IMR-90 (cell line): Measurements from ENCODE around the gene STMN1. TPM values are rescaled to one million over a fixed set of nuclear protein-coding genes. Genes with fewer than 3 reads are reported as not detected.

Experiments
- ATAC-seq: fragments of 200-7000 bp; cut with Tn5 transposase; 2 replicates; pipeline ENCODE4 v1.9.1; 2020; ENCODE audit warnings: low read depth, mild to moderate bottlenecking, moderate library complexity
- BruUV-seq: library from RNA; stranded (reverse); fragments of 400-500 nt; replicated peaks from 2 replicates; lab custom pipeline; 2021; lab: Mats Ljungman, UMichigan
- CTCF ChIA-PET: fragments of 300-600 bp; formaldehyde crosslinking; extraction: SDS; loops from one replicate; lab custom pipeline; 2021; ENCODE audit warnings: antibody characterized with exemption; lab: Yijun Ruan, JAX
- POLR2A ChIA-PET: fragments of 300-600 bp; sonication (Branson Sonifier 250); formaldehyde crosslinking; loops from one replicate; lab custom pipeline; 2022; ENCODE audit warnings: antibody characterized with exemption; ENCODE audit not compliant: unreplicated experiment; lab: Charles Lee
- DNase-seq: peaks from one replicate; pipeline ENCODE4 v3.0.0; 2013
- H2AFZ ChIP-seq: replicated peaks from 2 replicates; pipeline ENCODE3; 2013; ENCODE audit warnings: low read length, mild to moderate bottlenecking; ENCODE audit not compliant: poor library complexity
- H2AK5ac ChIP-seq: 2 replicates; pipeline ENCODE4 v1.6.1; 2013; ENCODE audit warnings: low read depth, low read length, inconsistent platforms
- H2AK9ac ChIP-seq: replicated peaks from 2 replicates; pipeline ENCODE3; 2013; ENCODE audit warnings: mild to moderate bottlenecking, low read depth, low read length, moderate library complexity; ENCODE audit not compliant: poor library complexity
- H2BK120ac ChIP-seq: 2 replicates; pipeline ENCODE4 v1.6.1; 2013; ENCODE audit warnings: low read depth, low read length, inconsistent platforms
- H2BK15ac ChIP-seq: 3 replicates; pipeline ENCODE4 v1.6.1; 2013; ENCODE audit warnings: low read depth, low read length, inconsistent platforms
- H2BK20ac ChIP-seq: 2 replicates; pipeline ENCODE4 v1.6.1; 2013; ENCODE audit warnings: low read depth, mild to moderate bottlenecking, inconsistent platforms, low read length, moderate library complexity
- H2BK5ac ChIP-seq: 2 replicates; pipeline ENCODE4 v1.6.1; 2013; ENCODE audit warnings: mild to moderate bottlenecking, low read depth, low read length, inconsistent platforms; ENCODE audit not compliant: poor library complexity, severe bottlenecking
- H3K14ac ChIP-seq: replicated peaks from 2 replicates; pipeline ENCODE4 v1.6.1; 2013; ENCODE audit warnings: low read depth, low read length, inconsistent platforms
- H3K18ac ChIP-seq: 2 replicates; pipeline ENCODE4 v1.6.1; 2013; ENCODE audit warnings: low read depth, low read length, control low read depth
- H3K23ac ChIP-seq: 2 replicates; pipeline ENCODE4 v1.6.1; 2013; ENCODE audit warnings: low read depth, low read length, inconsistent platforms
- H3K27ac ChIP-seq: 2 replicates; pipeline ENCODE4 v1.5.1; 2013; ENCODE audit warnings: mild to moderate bottlenecking, control low read depth, low read length; ENCODE audit not compliant: insufficient read depth
- H3K27me3 ChIP-seq: 2 replicates; pipeline ENCODE4 v1.6.1; 2013; ENCODE audit warnings: low read length; ENCODE audit not compliant: control insufficient read depth, insufficient read depth
- H3K36me3 ChIP-seq: 2 replicates; pipeline ENCODE4 v1.6.1; 2013; ENCODE audit warnings: low read length, mixed read lengths; ENCODE audit not compliant: control insufficient read depth, insufficient read depth
- H3K4ac ChIP-seq: 2 replicates; pipeline ENCODE4 v1.6.1; 2013; ENCODE audit warnings: low read depth, low read length, inconsistent platforms
- H3K4me1 ChIP-seq: 2 replicates; pipeline ENCODE4 v1.6.1; 2013; ENCODE audit warnings: low read length, mixed read lengths; ENCODE audit not compliant: control insufficient read depth, insufficient read depth
- H3K4me2 ChIP-seq: 2 replicates; pipeline ENCODE4 v1.6.1; 2013; ENCODE audit warnings: low read depth, mild to moderate bottlenecking, control low read depth, low read length, moderate library complexity
- H3K4me3 ChIP-seq: 2 replicates; pipeline ENCODE4 v1.5.1; 2013; ENCODE audit warnings: low read depth, mild to moderate bottlenecking, control low read depth, low read length, moderate library complexity; ENCODE audit not compliant: insufficient read depth
- H3K56ac ChIP-seq: 2 replicates; pipeline ENCODE4 v1.6.1; 2013; ENCODE audit warnings: low read length, inconsistent platforms; ENCODE audit not compliant: insufficient read depth; ENCODE audit errors: extremely low read depth
- H3K79me1 ChIP-seq, 2 experiments: 2 replicates each; pipeline ENCODE4 v1.6.1; 2013; ENCODE audit warnings: low read length in 2 of 2, inconsistent platforms in 1 of 2, low read depth in 1 of 2
- H3K9ac ChIP-seq: 2 replicates; pipeline ENCODE4 v1.6.1; 2013; ENCODE audit warnings: low read depth, low read length, control low read depth
- H3K9me1 ChIP-seq: 2 replicates; pipeline ENCODE4 v1.6.1; 2013; ENCODE audit warnings: low read length, inconsistent platforms; ENCODE audit not compliant: insufficient read depth
- H3K9me3 ChIP-seq: 2 replicates; pipeline ENCODE4 v1.6.1; 2013; ENCODE audit warnings: low read length; ENCODE audit not compliant: control insufficient read depth, insufficient read depth
- H4K20me1 ChIP-seq: 2 replicates; pipeline ENCODE4 v1.6.1; 2013; ENCODE audit warnings: low read length, inconsistent platforms; ENCODE audit not compliant: insufficient read depth
- H4K5ac ChIP-seq: 2 replicates; pipeline ENCODE4 v1.6.1; 2013; ENCODE audit warnings: mild to moderate bottlenecking, low read depth, low read length, control low read depth
- H4K8ac ChIP-seq, 2 experiments: 2 replicates each; pipeline ENCODE4 v1.6.1; 2013; ENCODE audit warnings: low read depth in 2 of 2, low read length in 2 of 2, control low read depth in 1 of 2, inconsistent platforms in 1 of 2
- H4K91ac ChIP-seq: 2 replicates; pipeline ENCODE4 v1.6.1; 2013; ENCODE audit warnings: low read depth, low read length, inconsistent platforms; ENCODE audit not compliant: insufficient read depth
- POLR2A ChIP-seq: IDR thresholded peaks from 2 replicates; pipeline ENCODE4 v1.6.1; 2012; ENCODE audit warnings: mild to moderate bottlenecking, low read depth, low read length
- WGBS, 2 experiments: methylation state at CpG; one replicate each; pipeline versions ENCODE4 v1.1.5 to v1.1.7; 2013; ENCODE audit warnings: missing lambda C conversion rate in 2 of 2; ENCODE audit not compliant: insufficient read length in 1 of 2; ENCODE audit errors: extremely low coverage in 2 of 2; 5-methylcytosine and 5-hydroxymethylcytosine counted together
- dilution Hi-C: fragments of 300-500 bp; cut with HindIII; formaldehyde crosslinking; loops from one replicate; pipeline ENCODE4 v1.14.3; 2018; ENCODE audit warnings: low sequenced_read_pairs; ENCODE audit not compliant: unreplicated experiment
- in situ Hi-C: fragments of 300-500 bp; cut with MboI; formaldehyde crosslinking; loops from 3 replicates; pipeline ENCODE4 v1.14.3; 2019; ENCODE audit warnings: low sequenced_read_pairs, inconsistent platforms, mixed read lengths
- intact Hi-C: fragments of 100-400 bp; cut with micrococcal nuclease; formaldehyde crosslinking; loops from 2 replicates; pipeline ENCODE4 v1.10.0; 2022
- polyA plus RNA-seq, 3 experiments: library from polyadenylated mRNA; depleted of rRNA; stranded (reverse); fragments of >200 nt; gene quantifications; 2 replicates each; pipeline ENCODE4 v1.2.3, GENCODE V29; 2012; ENCODE audit warnings: low replicate concordance in 1 of 3
- total RNA-seq: library from RNA; depleted of rRNA; stranded (reverse); fragments of >200 nt; gene quantifications from 2 replicates; pipeline ENCODE4 v1.2.3, GENCODE V29; 2012

The STMN1 gene
- total and polyA plus RNA-seq, 2 of the 4 experiments (the other 2 are of a cell fraction): 93.0 to 273 TPM

DNA sequence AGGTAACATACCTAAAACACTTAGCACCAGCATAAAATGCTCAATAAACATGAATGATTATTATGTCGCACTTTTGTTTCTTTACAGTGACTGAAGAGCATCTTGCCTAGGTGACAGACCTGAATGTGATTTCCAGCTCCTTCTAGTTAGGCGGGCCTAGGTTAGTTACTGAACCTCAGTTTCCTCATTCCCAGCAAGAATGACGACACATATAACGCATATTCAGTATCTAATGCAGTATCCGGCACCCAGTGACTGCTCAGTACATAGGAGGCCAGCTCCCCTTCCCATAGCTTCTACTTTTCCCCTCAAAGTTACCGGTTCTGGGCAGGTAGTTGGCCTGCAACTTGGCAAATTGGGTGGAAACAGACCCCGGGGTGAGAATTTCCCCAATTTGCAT, 47.7 kb downstream of the STMN1 start:
- no peak overlapping the region for H2BK15ac ChIP-seq
- peaks cover 5% of the 10 kb centered on the region; the same call in 1 of the 2 replicates for H4K20me1 ChIP-seq
- WGBS, 2 experiments: 53% methylated on average over 3 of the region's 7 CpGs; no CpG with 5 or more reads in 1 of the 2 experiments
- peaks cover 13 to 27% of the 10 kb centered on the region in 2 experiments for H3K79me1 ChIP-seq
- H3K4me2 ChIP-seq: peak overlapping the region; percentile 84
- no peak overlapping the region for H2AK9ac ChIP-seq
- no peak overlapping the region; the same call in 1 of the 2 replicates for H3K27ac ChIP-seq
- DNase-seq: no peak
- no peaks in the 10 kb centered on the region; the same call in 1 of the 2 replicates for H3K9me1 ChIP-seq
- H3K9me3 ChIP-seq: no peaks in the 10 kb centered on the region
- intact Hi-C loops: no loop called here
- H3K4me3 ChIP-seq: peak overlapping the region; percentile 58; the same call in 1 of the 2 replicates
- no peak overlapping the region for H3K18ac ChIP-seq
- no peak for ATAC-seq
- H2AK5ac ChIP-seq: no peak overlapping the region
- peak overlapping the region; percentile 18; the same call in 1 of the 2 replicates for H3K4ac ChIP-seq
- H4K8ac ChIP-seq: peak overlapping the region in 1 of 2 experiments; percentile 76; a peak in 1 of 4 replicates
- no TSS peak for BruUV-seq
- no peak overlapping the region for H3K14ac ChIP-seq
- no peaks in the 10 kb centered on the region for H3K27me3 ChIP-seq
- peaks cover 15% of the 10 kb centered on the region for H3K36me3 ChIP-seq
- H3K9ac ChIP-seq: peak overlapping the region; percentile 49; the same call in 1 of the 2 replicates
- H4K91ac ChIP-seq: no peak overlapping the region
- no peak overlapping the region for H2BK120ac ChIP-seq
- in situ Hi-C loops: no loop called here
- H2BK20ac ChIP-seq: no peak overlapping the region
- H4K5ac ChIP-seq: no peak overlapping the region
- POLR2A ChIA-PET: no interaction called here
- peak overlapping the region; percentile 21 for H3K23ac ChIP-seq
- CTCF ChIA-PET: no interaction called here
- no peak for TF ChIP-seq POLR2A
- peak overlapping the region; percentile 98 for H2AFZ ChIP-seq
- H3K4me1 ChIP-seq: no peaks in the 10 kb centered on the region; the same call in 1 of the 2 replicates
- dilution Hi-C loops: no loop called here
- peak overlapping the region; percentile 24; the same call in 1 of the 2 replicates for H3K56ac ChIP-seq
- no peak overlapping the region for H2BK5ac ChIP-seq
